ENCODE measurements around the gene NINJ1. TPM values are rescaled to one million over a fixed set of nuclear protein-coding genes. Genes with fewer than 3 reads are reported as not detected.

The NINJ1 gene
- polyA plus RNA-seq, 1 of the 3 experiments (the other 2 are of a cell fraction) = 31.7 TPM

DNA sequence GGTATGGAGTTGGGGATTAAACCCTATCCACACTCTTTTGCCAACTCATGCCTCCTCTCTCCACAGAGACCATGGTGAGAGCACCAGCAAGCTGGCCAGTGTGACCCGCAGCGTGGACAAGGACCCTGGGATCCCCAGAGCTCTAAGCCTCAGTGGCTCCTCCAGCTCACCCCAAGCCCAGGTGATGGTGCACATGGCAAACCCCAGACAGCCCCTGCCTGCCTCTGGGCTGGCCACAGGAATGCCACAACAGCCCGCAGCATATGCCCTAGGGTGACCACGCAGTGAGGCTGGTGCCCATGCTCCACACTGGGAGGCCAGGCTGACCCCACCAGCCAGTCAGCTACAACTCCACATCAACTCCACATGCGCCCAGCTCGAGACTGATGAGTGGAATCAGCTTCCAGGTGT lies 49.6 kb downstream of the NINJ1 start:
- TF ChIP-seq POLR2AphosphoS5 (IDR thresholded peaks at IDR 0.05; ENCODE audit: low read depth, low read length) = no peak
- no peak for TF ChIP-seq TCF12 (IDR thresholded peaks at IDR 0.05)
- TF ChIP-seq, protein P1, sequence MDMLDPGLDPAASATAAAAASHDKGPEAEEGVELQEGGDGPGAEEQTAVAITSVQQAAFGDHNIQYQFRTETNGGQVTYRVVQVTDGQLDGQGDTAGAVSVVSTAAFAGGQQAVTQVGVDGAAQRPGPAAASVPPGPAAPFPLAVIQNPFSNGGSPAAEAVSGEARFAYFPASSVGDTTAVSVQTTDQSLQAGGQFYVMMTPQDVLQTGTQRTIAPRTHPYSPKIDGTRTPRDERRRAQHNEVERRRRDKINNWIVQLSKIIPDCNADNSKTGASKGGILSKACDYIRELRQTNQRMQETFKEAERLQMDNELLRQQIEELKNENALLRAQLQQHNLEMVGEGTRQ (IDR thresholded peaks at IDR 0.05; ENCODE audit: borderline replicate concordance, low read depth, low read length) = no peak
- TF ChIP-seq NFIC (IDR thresholded peaks at IDR 0.05; ENCODE audit: borderline replicate concordance) = no peak
- no peak for TF ChIP-seq SMC3 (IDR thresholded peaks at IDR 0.05; ENCODE audit: low read depth, low read length)
- TF ChIP-seq SIN3A (IDR thresholded peaks at IDR 0.05; ENCODE audit: borderline replicate concordance, low read depth, low read length) = no peak
- no peak for TF ChIP-seq MEF2A (IDR thresholded peaks at IDR 0.05; ENCODE audit: borderline replicate concordance, low read depth)
- TF ChIP-seq, protein P2, sequence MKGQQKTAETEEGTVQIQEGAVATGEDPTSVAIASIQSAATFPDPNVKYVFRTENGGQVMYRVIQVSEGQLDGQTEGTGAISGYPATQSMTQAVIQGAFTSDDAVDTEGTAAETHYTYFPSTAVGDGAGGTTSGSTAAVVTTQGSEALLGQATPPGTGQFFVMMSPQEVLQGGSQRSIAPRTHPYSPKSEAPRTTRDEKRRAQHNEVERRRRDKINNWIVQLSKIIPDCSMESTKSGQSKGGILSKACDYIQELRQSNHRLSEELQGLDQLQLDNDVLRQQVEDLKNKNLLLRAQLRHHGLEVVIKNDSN (IDR thresholded peaks at IDR 0.05; ENCODE audit: borderline replicate concordance, low read depth) = no peak
- TF ChIP-seq GATA2 (CRISPR knock-in tag; IDR thresholded peaks at IDR 0.05) = no peak
- no peak for TF ChIP-seq RXRA (IDR thresholded peaks at IDR 0.05; ENCODE audit: borderline replicate concordance, low read depth)
- no peak overlapping the region for H3K27ac ChIP-seq (ENCODE audit: low read depth in 2 of 2, low read length in 1 of 2)
- no peaks in the 10 kb centered on the region for H3K9me2 ChIP-seq
- H3K79me2 ChIP-seq (ENCODE audit: insufficient read depth) = no peaks in the 10 kb centered on the region
- no peak overlapping the region for H3K4me3 ChIP-seq (ENCODE audit: low read depth in 2 of 2, low read length in 1 of 2)
- H3K36me3 ChIP-seq (replicated peaks in 1 of 2; ENCODE audit: control insufficient read depth in 1 of 2, insufficient read depth in 2 of 2, low read length in 1 of 2) = no peaks in the 10 kb centered on the region
- CTCF ChIA-PET = interaction anchor here (1.3 to 1.5 kb wide), 2 partner anchors 81 to 221 kb away, joined by 3 to 4 read pairs; no protein-coding TSS in a partner anchor
- peak; percentile 3 for DNase-seq
- H4K20me1 ChIP-seq (ENCODE audit: insufficient read depth) = no peaks in the 10 kb centered on the region
- H3K9me3 ChIP-seq = no peaks in the 10 kb centered on the region
- H3F3A ChIP-seq (replicated peaks; ENCODE audit: insufficient read depth) = no peaks in the 10 kb centered on the region
- WGBS (ENCODE audit: low lambda C conversion rate) = no CpG with 5 or more reads among the region's 6 CpGs
- POLR2A ChIA-PET = no interaction called here
- peaks cover 0 to 7% of the 10 kb centered on the region in 2 experiments; a peak in 1 of 4 replicates for H3K4me1 ChIP-seq (ENCODE audit: control insufficient read depth in 1 of 2, insufficient read depth in 2 of 2, low read depth in 1 of 2, low read length in 1 of 2)
- no peak overlapping the region for H2AFZ ChIP-seq (ENCODE audit: low read depth)
- H3K9ac ChIP-seq = no peak overlapping the region
- no peaks in the 10 kb centered on the region for H3K27me3 ChIP-seq (ENCODE audit: insufficient read depth)
- H3K4me2 ChIP-seq = no peak overlapping the region

DNA sequence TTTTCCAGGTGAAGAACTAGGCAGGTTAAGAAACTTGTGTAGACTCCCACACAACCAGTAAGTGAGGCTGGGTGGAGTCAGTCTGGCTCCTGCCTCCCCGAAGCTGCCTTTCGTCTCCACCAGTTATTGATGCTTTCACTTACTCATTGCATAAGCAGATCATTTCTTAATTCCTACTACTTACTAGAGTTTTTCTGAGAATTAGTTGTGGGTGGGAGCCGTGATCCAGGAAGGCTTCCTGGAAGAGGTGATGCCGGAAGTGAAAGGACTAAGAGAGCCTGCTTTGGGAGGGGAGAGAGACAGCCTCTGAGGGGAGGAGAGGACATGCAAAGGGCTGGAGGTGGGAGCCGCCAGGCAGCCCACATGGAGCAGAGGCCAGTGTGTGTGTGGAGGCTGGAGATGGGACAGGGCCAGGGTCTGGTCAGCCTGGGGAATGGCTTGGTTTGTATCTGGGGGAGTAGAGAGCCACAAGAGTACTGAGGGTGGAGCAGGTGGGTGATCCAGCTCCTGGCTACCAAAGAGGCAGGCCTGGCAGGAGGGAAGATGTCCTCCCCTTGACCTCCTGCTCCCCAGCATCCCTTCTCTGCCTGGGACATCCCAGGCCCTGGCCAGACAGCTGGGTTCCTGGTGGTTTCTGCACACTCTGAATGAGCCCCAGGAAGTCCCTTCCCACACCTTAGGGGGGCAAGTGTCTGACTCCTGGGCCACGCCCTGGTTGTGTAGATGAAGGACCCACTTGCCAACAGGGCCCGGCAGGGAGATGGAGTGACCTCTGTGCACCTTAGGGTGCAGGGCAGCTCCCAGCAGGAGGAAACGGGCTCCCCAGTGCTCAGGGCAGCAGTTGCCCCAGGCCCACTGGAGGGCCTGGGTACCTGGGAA lies 50.2 kb downstream of the NINJ1 start:
- Histone ChIP-seq H4K20me1 (ENCODE audit: insufficient read depth) (no peaks in the 10 kb centered on the region), H2AFZ (ENCODE audit: low read depth) (no peak overlapping the region), H3K27me3 (ENCODE audit: insufficient read depth) (no peaks in the 10 kb centered on the region), H3F3A (replicated peaks; ENCODE audit: insufficient read depth) (no peaks in the 10 kb centered on the region), H3K4me2 (no peak overlapping the region), H3K9ac (no peak overlapping the region), H3K4me3 (ENCODE audit: low read depth in 2 of 2, low read length in 1 of 2) (no peak overlapping the region), H3K27ac (ENCODE audit: low read depth in 2 of 2, low read length in 1 of 2) (no peak overlapping the region), H3K36me3 (replicated peaks in 1 of 2; ENCODE audit: control insufficient read depth in 1 of 2, insufficient read depth in 2 of 2, low read length in 1 of 2) (no peaks in the 10 kb centered on the region), H3K9me3 (no peaks in the 10 kb centered on the region), H3K9me2 (no peaks in the 10 kb centered on the region), H3K4me1 (ENCODE audit: control insufficient read depth in 1 of 2, insufficient read depth in 2 of 2, low read depth in 1 of 2, low read length in 1 of 2) (peaks cover 0 to 7% of the 10 kb centered on the region in 2 experiments; a peak in 1 of 4 replicates), H3K79me2 (ENCODE audit: insufficient read depth) (no peaks in the 10 kb centered on the region)
- ChIA-PET POLR2A (no interaction called here), CTCF (interaction anchor here (1.3 kb wide), 1 partner anchor 221 kb away, joined by 3 read pairs; no protein-coding TSS in a partner anchor)
- DNase-seq = peak; percentile 3
- TF ChIP-seq, protein P3, sequence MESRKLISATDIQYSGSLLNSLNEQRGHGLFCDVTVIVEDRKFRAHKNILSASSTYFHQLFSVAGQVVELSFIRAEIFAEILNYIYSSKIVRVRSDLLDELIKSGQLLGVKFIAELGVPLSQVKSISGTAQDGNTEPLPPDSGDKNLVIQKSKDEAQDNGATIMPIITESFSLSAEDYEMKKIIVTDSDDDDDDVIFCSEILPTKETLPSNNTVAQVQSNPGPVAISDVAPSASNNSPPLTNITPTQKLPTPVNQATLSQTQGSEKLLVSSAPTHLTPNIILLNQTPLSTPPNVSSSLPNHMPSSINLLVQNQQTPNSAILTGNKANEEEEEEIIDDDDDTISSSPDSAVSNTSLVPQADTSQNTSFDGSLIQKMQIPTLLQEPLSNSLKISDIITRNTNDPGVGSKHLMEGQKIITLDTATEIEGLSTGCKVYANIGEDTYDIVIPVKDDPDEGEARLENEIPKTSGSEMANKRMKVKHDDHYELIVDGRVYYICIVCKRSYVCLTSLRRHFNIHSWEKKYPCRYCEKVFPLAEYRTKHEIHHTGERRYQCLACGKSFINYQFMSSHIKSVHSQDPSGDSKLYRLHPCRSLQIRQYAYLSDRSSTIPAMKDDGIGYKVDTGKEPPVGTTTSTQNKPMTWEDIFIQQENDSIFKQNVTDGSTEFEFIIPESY (IDR thresholded peaks at IDR 0.05; ENCODE audit: borderline replicate concordance, low read depth) = no peak
- no peak for TF ChIP-seq MEF2A (IDR thresholded peaks at IDR 0.05; ENCODE audit: borderline replicate concordance, low read depth)
- TF ChIP-seq NFIC (IDR thresholded peaks at IDR 0.05; ENCODE audit: borderline replicate concordance) = no peak
- TF ChIP-seq, protein P4, sequence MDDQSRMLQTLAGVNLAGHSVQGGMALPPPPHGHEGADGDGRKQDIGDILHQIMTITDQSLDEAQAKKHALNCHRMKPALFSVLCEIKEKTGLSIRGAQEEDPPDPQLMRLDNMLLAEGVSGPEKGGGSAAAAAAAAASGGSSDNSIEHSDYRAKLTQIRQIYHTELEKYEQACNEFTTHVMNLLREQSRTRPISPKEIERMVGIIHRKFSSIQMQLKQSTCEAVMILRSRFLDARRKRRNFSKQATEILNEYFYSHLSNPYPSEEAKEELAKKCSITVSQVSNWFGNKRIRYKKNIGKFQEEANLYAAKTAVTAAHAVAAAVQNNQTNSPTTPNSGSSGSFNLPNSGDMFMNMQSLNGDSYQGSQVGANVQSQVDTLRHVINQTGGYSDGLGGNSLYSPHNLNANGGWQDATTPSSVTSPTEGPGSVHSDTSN (IDR thresholded peaks at IDR 0.05) = no peak
- TF ChIP-seq RAD21 (IDR thresholded peaks at IDR 0.05; ENCODE audit: low read length) = no peak
- TF ChIP-seq, protein P5, sequence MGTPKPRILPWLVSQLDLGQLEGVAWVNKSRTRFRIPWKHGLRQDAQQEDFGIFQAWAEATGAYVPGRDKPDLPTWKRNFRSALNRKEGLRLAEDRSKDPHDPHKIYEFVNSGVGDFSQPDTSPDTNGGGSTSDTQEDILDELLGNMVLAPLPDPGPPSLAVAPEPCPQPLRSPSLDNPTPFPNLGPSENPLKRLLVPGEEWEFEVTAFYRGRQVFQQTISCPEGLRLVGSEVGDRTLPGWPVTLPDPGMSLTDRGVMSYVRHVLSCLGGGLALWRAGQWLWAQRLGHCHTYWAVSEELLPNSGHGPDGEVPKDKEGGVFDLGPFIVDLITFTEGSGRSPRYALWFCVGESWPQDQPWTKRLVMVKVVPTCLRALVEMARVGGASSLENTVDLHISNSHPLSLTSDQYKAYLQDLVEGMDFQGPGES (IDR thresholded peaks at IDR 0.05; ENCODE audit: low read depth, low read length) = no peak
- TF ChIP-seq FOXJ3 (CRISPR knock-in tag; IDR thresholded peaks at IDR 0.05) = no peak
- TF ChIP-seq, protein P6, sequence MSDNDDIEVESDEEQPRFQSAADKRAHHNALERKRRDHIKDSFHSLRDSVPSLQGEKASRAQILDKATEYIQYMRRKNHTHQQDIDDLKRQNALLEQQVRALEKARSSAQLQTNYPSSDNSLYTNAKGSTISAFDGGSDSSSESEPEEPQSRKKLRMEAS (IDR thresholded peaks at IDR 0.05; ENCODE audit: low read depth) = no peak
- TF ChIP-seq CHD2 (IDR thresholded peaks at IDR 0.05; ENCODE audit: low read length, partially characterized antibody) = no peak
- TF ChIP-seq ELF1 (IDR thresholded peaks at IDR 0.05) = no peak
- 70% methylated on average over 6 of the region's 8 CpGs for WGBS (ENCODE audit: low lambda C conversion rate)

Data from SK-N-SH (cell line).